ENCODE measurements around the gene HPD. TPM values are rescaled to one million over a fixed set of nuclear protein-coding genes. Genes with fewer than 3 reads are reported as not detected.

The HPD gene
- polyA plus RNA-seq, 1 of the 3 experiments (the other 2 are of a cell fraction), result 1.9 TPM

DNA sequence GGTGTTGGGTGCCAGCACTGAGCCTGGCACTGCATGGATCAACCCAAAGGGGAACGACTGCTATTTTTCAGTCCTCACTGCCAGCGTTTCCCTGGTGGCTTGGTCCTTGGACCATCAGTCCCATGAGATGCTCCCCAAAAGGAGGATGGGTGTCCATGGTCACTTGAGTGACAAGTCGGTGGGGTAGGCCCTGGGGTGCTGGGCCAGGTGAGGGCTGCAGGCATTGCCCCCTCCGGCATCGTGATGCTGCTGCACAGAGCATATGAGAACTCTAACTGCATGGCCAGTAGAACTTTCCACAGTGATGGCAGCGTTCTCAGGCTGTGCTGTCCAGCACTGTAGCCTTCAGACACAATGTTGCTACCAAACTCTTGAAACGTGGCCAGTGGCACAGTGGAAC, 38.6 kb downstream of the HPD start:
- no peaks in the 10 kb centered on the region for H3K9me2 ChIP-seq
- H2AFZ ChIP-seq (ENCODE audit: low read depth), result no peak overlapping the region
- H3K36me3 ChIP-seq (replicated peaks in 1 of 2; ENCODE audit: control insufficient read depth in 1 of 2, insufficient read depth in 2 of 2, low read length in 1 of 2), result peaks cover 53 to 55% of the 10 kb centered on the region in 2 experiments
- no peak overlapping the region for H3K4me2 ChIP-seq
- no peaks in the 10 kb centered on the region for H3K27me3 ChIP-seq (ENCODE audit: insufficient read depth)
- WGBS (ENCODE audit: low lambda C conversion rate), result 91% methylated on average over 6 of the region's 7 CpGs
- TF ChIP-seq, protein P1, sequence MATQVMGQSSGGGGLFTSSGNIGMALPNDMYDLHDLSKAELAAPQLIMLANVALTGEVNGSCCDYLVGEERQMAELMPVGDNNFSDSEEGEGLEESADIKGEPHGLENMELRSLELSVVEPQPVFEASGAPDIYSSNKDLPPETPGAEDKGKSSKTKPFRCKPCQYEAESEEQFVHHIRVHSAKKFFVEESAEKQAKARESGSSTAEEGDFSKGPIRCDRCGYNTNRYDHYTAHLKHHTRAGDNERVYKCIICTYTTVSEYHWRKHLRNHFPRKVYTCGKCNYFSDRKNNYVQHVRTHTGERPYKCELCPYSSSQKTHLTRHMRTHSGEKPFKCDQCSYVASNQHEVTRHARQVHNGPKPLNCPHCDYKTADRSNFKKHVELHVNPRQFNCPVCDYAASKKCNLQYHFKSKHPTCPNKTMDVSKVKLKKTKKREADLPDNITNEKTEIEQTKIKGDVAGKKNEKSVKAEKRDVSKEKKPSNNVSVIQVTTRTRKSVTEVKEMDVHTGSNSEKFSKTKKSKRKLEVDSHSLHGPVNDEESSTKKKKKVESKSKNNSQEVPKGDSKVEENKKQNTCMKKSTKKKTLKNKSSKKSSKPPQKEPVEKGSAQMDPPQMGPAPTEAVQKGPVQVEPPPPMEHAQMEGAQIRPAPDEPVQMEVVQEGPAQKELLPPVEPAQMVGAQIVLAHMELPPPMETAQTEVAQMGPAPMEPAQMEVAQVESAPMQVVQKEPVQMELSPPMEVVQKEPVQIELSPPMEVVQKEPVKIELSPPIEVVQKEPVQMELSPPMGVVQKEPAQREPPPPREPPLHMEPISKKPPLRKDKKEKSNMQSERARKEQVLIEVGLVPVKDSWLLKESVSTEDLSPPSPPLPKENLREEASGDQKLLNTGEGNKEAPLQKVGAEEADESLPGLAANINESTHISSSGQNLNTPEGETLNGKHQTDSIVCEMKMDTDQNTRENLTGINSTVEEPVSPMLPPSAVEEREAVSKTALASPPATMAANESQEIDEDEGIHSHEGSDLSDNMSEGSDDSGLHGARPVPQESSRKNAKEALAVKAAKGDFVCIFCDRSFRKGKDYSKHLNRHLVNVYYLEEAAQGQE (IDR thresholded peaks at IDR 0.05; ENCODE audit: low read depth, low read length), result no peak
- TF ChIP-seq RFX5 (IDR thresholded peaks at IDR 0.05; ENCODE audit: low read length), result no peak
- TF ChIP-seq POLR2AphosphoS5 (IDR thresholded peaks at IDR 0.05; ENCODE audit: low read depth, low read length), result no peak
- TF ChIP-seq JUND (IDR thresholded peaks at IDR 0.05), result no peak
- TF ChIP-seq, protein P2, sequence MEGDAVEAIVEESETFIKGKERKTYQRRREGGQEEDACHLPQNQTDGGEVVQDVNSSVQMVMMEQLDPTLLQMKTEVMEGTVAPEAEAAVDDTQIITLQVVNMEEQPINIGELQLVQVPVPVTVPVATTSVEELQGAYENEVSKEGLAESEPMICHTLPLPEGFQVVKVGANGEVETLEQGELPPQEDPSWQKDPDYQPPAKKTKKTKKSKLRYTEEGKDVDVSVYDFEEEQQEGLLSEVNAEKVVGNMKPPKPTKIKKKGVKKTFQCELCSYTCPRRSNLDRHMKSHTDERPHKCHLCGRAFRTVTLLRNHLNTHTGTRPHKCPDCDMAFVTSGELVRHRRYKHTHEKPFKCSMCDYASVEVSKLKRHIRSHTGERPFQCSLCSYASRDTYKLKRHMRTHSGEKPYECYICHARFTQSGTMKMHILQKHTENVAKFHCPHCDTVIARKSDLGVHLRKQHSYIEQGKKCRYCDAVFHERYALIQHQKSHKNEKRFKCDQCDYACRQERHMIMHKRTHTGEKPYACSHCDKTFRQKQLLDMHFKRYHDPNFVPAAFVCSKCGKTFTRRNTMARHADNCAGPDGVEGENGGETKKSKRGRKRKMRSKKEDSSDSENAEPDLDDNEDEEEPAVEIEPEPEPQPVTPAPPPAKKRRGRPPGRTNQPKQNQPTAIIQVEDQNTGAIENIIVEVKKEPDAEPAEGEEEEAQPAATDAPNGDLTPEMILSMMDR (IDR thresholded peaks at IDR 0.05), result no peak
- no peak for TF ChIP-seq TEAD4 (IDR thresholded peaks at IDR 0.05; ENCODE audit: borderline replicate concordance, insufficient read depth)
- no peak for TF ChIP-seq YY1 (IDR thresholded peaks at IDR 0.05; ENCODE audit: low read depth)
- TF ChIP-seq, protein P3, sequence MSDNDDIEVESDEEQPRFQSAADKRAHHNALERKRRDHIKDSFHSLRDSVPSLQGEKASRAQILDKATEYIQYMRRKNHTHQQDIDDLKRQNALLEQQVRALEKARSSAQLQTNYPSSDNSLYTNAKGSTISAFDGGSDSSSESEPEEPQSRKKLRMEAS (IDR thresholded peaks at IDR 0.05; ENCODE audit: low read depth), result no peak
- TF ChIP-seq FOXJ3 (CRISPR knock-in tag; IDR thresholded peaks at IDR 0.05), result no peak
- TF ChIP-seq TCF12 (IDR thresholded peaks at IDR 0.05), result no peak
- TF ChIP-seq RAD21 (IDR thresholded peaks at IDR 0.05; ENCODE audit: low read length), result no peak
- TF ChIP-seq ELF1 (IDR thresholded peaks at IDR 0.05), result no peak
- TF ChIP-seq GABPA (IDR thresholded peaks at IDR 0.05; ENCODE audit: low read depth), result no peak
- TF ChIP-seq, protein P4, sequence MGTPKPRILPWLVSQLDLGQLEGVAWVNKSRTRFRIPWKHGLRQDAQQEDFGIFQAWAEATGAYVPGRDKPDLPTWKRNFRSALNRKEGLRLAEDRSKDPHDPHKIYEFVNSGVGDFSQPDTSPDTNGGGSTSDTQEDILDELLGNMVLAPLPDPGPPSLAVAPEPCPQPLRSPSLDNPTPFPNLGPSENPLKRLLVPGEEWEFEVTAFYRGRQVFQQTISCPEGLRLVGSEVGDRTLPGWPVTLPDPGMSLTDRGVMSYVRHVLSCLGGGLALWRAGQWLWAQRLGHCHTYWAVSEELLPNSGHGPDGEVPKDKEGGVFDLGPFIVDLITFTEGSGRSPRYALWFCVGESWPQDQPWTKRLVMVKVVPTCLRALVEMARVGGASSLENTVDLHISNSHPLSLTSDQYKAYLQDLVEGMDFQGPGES (IDR thresholded peaks at IDR 0.05; ENCODE audit: low read depth, low read length), result no peak
- no peaks in the 10 kb centered on the region for H4K20me1 ChIP-seq (ENCODE audit: insufficient read depth)
- no peaks in the 10 kb centered on the region for H3F3A ChIP-seq (replicated peaks; ENCODE audit: insufficient read depth)
- no peak for DNase-seq
- H3K9me3 ChIP-seq, result no peaks in the 10 kb centered on the region
- H3K79me2 ChIP-seq (ENCODE audit: insufficient read depth), result peaks cover 14% of the 10 kb centered on the region; the same call in 1 of the 2 replicates
- no peaks in the 10 kb centered on the region; a peak in 1 of 4 replicates for H3K4me1 ChIP-seq (ENCODE audit: control insufficient read depth in 1 of 2, insufficient read depth in 2 of 2, low read depth in 1 of 2, low read length in 1 of 2)
- H3K9ac ChIP-seq, result no peak overlapping the region
- POLR2A ChIA-PET, result no interaction called here
- no peak overlapping the region for H3K4me3 ChIP-seq (ENCODE audit: low read depth in 2 of 2, low read length in 1 of 2)
- no peak overlapping the region for H3K27ac ChIP-seq (ENCODE audit: low read depth in 2 of 2, low read length in 1 of 2)
- CTCF ChIA-PET, result interaction anchor here (1.1 to 11.0 kb wide), 2 partner anchors 8 to 25 kb away, joined by 6 to 92 read pairs; partner anchors contain the start of gene RHOF
